GM12878 (cell line): ENCODE data around the gene ANKS1A. TPM values are rescaled to one million over a fixed set of nuclear protein-coding genes. Genes with fewer than 3 reads are reported as not detected.

ENCODE experiments used
- ATAC-seq: fragments of 200-7000 bp; cut with Tn5 transposase; 3 replicates; pipeline ENCODE4 v1.9.1; 2020; ENCODE audit warnings: mild to moderate bottlenecking, moderate library complexity
- BruUV-seq: library from RNA; stranded (reverse); fragments of 400-500 nt; replicated peaks from 2 replicates; lab custom pipeline; 2021; lab: Mats Ljungman, UMichigan
- CTCF ChIA-PET: fragments of 300-600 bp; sonication (Branson Sonifier 250); formaldehyde crosslinking; extraction: SDS; loops from one replicate; lab custom pipeline; 2021; ENCODE audit warnings: inconsistent platforms; lab: Yijun Ruan, JAX
- POLR2A ChIA-PET: fragments of 350-600 bp; formaldehyde crosslinking; extraction: SDS; loops from one replicate; lab custom pipeline; 2021; ENCODE audit warnings: inconsistent platforms; lab: Charles Lee
- RAD21 ChIA-PET: fragments of 300-600 bp; sonication (Branson Sonifier 250); formaldehyde crosslinking; loops from one replicate; lab custom pipeline; 2023; ENCODE audit warnings: antibody characterized with exemption; ENCODE audit not compliant: unreplicated experiment; lab: Charles Lee
- SMC1A ChIA-PET: fragments of 300-600 bp; sonication (Branson Sonifier 250); formaldehyde crosslinking; loops from one replicate; lab custom pipeline; 2023; ENCODE audit not compliant: unreplicated experiment, uncharacterized antibody; lab: Charles Lee
- DNase-seq: peaks from one replicate; pipeline ENCODE4 v3.0.0-alpha.2; 2011; ENCODE audit warnings: low read depth, low spot score
- FAIRE-seq: peaks from 3 replicates; lab custom pipeline; 2011; peaks lifted over from hg19 to GRCh38; lab: Jason Lieb, UNC
- H2AFZ ChIP-seq: 2 replicates; pipeline ENCODE4 v1.6.0; 2011; ENCODE audit warnings: low read depth, low read length, control low read depth; ENCODE audit not compliant: control insufficient read depth
- H3K27ac ChIP-seq: 2 replicates; pipeline ENCODE4 v1.5.1; 2011; ENCODE audit warnings: control low read depth; ENCODE audit not compliant: control insufficient read depth, insufficient read depth
- H3K27me3 ChIP-seq, 2 experiments: replicated peaks in 1 of 2; 2 replicates each; pipeline versions ENCODE4 v1.6.0 to v1.6.1; 2011; ENCODE audit warnings: low read length in 1 of 2; ENCODE audit not compliant: control insufficient read depth in 2 of 2, insufficient read depth in 2 of 2
- H3K36me3 ChIP-seq, 2 experiments: 2 replicates each; pipeline ENCODE4 v1.5.1; 2011; ENCODE audit warnings: low read length in 1 of 2; ENCODE audit not compliant: control insufficient read depth in 2 of 2, insufficient read depth in 2 of 2
- H3K4me1 ChIP-seq: 2 replicates; pipeline ENCODE4 v1.6.1; 2011; ENCODE audit warnings: mild to moderate bottlenecking, low read length, moderate library complexity, mixed read lengths; ENCODE audit not compliant: control insufficient read depth, insufficient read depth
- H3K4me2 ChIP-seq: 2 replicates; pipeline ENCODE4 v1.6.0; 2011; ENCODE audit warnings: control low read depth; ENCODE audit not compliant: control insufficient read depth, insufficient read depth
- H3K4me3 ChIP-seq: fragments of 200-600 bp; sonication (generic); 2 replicates; pipeline ENCODE4 v1.5.1; 2016
- H3K79me2 ChIP-seq: 2 replicates; pipeline ENCODE4 v1.6.0; 2011; ENCODE audit warnings: low read length; ENCODE audit not compliant: control insufficient read depth, insufficient read depth
- H3K9ac ChIP-seq: 2 replicates; pipeline ENCODE4 v1.8.0; 2011; ENCODE audit warnings: low read length, control low read depth, mixed read lengths; ENCODE audit not compliant: control insufficient read depth, insufficient read depth
- H3K9me3 ChIP-seq: replicated peaks from 3 replicates; pipeline ENCODE4 v1.5.1; 2011; ENCODE audit warnings: mild to moderate bottlenecking, low read length; ENCODE audit not compliant: control insufficient read depth, insufficient read depth
- H4K20me1 ChIP-seq: 2 replicates; pipeline ENCODE4 v1.6.0; 2011; ENCODE audit not compliant: control insufficient read depth, insufficient read depth
- BHLHE40 ChIP-seq, 2 experiments: fragments of 450-650 bp in 1 of 2; IDR thresholded peaks; 2 replicates each; pipeline ENCODE4 v1.6.1; 2011 to 2017; ENCODE audit warnings: low read depth in 2 of 2, borderline replicate concordance in 1 of 2, improper control_type of control experiment in 1 of 2, low read length in 1 of 2, mild to moderate bottlenecking in 1 of 2
- EP300 ChIP-seq, 2 experiments: fragments of 150-350 bp in 1 of 2; IDR thresholded peaks; 2 replicates each; pipeline ENCODE4 v1.6.1; 2011 to 2012; ENCODE audit warnings: low read depth in 2 of 2, low read length in 2 of 2, borderline replicate concordance in 1 of 2, improper control_type of control experiment in 1 of 2, inconsistent platforms in 1 of 2; ENCODE audit not compliant: control insufficient read depth in 1 of 2
- ETV6 ChIP-seq, 2 experiments: fragments of 450-650 bp in 1 of 2; IDR thresholded peaks in 1 of 2; conservative IDR thresholded peaks in 1 of 2; 2 replicates each; pipeline ENCODE4 v1.6.1; 2014; ENCODE audit warnings: antibody characterized with exemption in 1 of 2, borderline replicate concordance in 1 of 2, low read depth in 1 of 2, mild to moderate bottlenecking in 1 of 2, moderate library complexity in 1 of 2
- FOXK2 ChIP-seq: fragments of 450-650 bp; IDR thresholded peaks from 2 replicates; pipeline ENCODE4 v1.6.1; 2017; ENCODE audit warnings: mild to moderate bottlenecking, moderate library complexity
- GABPA ChIP-seq: IDR thresholded peaks from 2 replicates; pipeline ENCODE4 v1.6.1; 2014; ENCODE audit warnings: antibody characterized with exemption, low read depth, mild to moderate bottlenecking, inconsistent platforms
- IKZF2 ChIP-seq, 2 experiments: fragments of 450-650 bp; IDR thresholded peaks; 2 replicates each; pipeline ENCODE4 v1.6.1; 2017; ENCODE audit warnings: mild to moderate bottlenecking in 2 of 2, moderate library complexity in 2 of 2
- IRF4 ChIP-seq: IDR thresholded peaks from 2 replicates; pipeline ENCODE4 v1.6.1; 2011; ENCODE audit warnings: low read depth, low read length
- PAX5 ChIP-seq: IDR thresholded peaks from 2 replicates; pipeline ENCODE4 v1.6.1; 2011; ENCODE audit warnings: low read depth, low read length, borderline replicate concordance
- POLR2A ChIP-seq: IDR thresholded peaks from 2 replicates; pipeline ENCODE4 v1.6.1; 2011; ENCODE audit warnings: low read depth, mild to moderate bottlenecking, low read length
- REST ChIP-seq: IDR thresholded peaks from 2 replicates; pipeline ENCODE4 v1.6.1; 2012; ENCODE audit warnings: mild to moderate bottlenecking, low read depth, low read length
- SMARCA5 ChIP-seq: fragments of 450-650 bp; IDR thresholded peaks from 2 replicates; pipeline ENCODE4 v1.6.1; 2017; ENCODE audit warnings: mild to moderate bottlenecking
- SRF ChIP-seq, 2 experiments: IDR thresholded peaks; 2 replicates each; pipeline ENCODE4 v1.6.1; 2011; ENCODE audit warnings: low read depth in 2 of 2, low read length in 2 of 2, mild to moderate bottlenecking in 1 of 2, moderate library complexity in 1 of 2
- WGBS: methylation state at CpG from one replicate; pipeline ENCODE4 v1.1.6; 2016; ENCODE audit warnings: low lambda C conversion rate; ENCODE audit not compliant: insufficient replicate concordance, insufficient coverage; ENCODE audit errors: missing lambda C conversion rate; 5-methylcytosine and 5-hydroxymethylcytosine counted together
- in situ Hi-C: fragments of 300-500 bp; cut with MboI; formaldehyde crosslinking; loops from 9 replicates; pipeline ENCODE4 v1.14.3; 2018; ENCODE audit warnings: mixed read lengths
- intact Hi-C: fragments of 100-400 bp; cut with micrococcal nuclease; formaldehyde crosslinking; loops from one replicate; pipeline ENCODE4 v1.14.2; 2022; ENCODE audit not compliant: unreplicated experiment
- polyA plus RNA-seq, 11 experiments: library from polyadenylated mRNA; depleted of rRNA in 4 of 11; unstranded in 6 of 11; stranded (reverse) in 5 of 11; fragments of >200 nt; fragmentation: Nextera tagmentation in 4 of 11; fragmentation: Illumina TruSeq in 1 of 11; extraction: Ambion mirVana in 4 of 11; extraction: Trizol in 1 of 11; gene quantifications; 1 replicate in 1 of 11; 2 replicates in 10 of 11; pipeline versions ENCODE4 v1.2.1 to v1.2.3, GENCODE V29; 2011 to 2016; ENCODE audit warnings: inconsistent platforms in 2 of 11, missing spikeins in 2 of 11, low read depth in 1 of 11
- total RNA-seq, 4 experiments: library from RNA; depleted of rRNA in 3 of 4; stranded (reverse); fragments of >200 nt in 3 of 4; fragmentation: Illumina TruSeq in 1 of 4; extraction: Trizol in 1 of 4; gene quantifications; 2 replicates each; pipeline versions ENCODE4 v1.2.1 to v1.2.3, GENCODE V29; 2013 to 2021
- TF ChIP-seq, protein P1 (sequence below): fragments of 450-650 bp; IDR thresholded peaks from 2 replicates; pipeline ENCODE4 v1.6.1; 2017; ENCODE audit warnings: borderline replicate concordance
- TF ChIP-seq, protein P2 (sequence below): fragments of 450-650 bp; formaldehyde crosslinking; IDR thresholded peaks from 2 replicates; pipeline ENCODE4 v1.4.0; 2022; ENCODE audit warnings: mild to moderate bottlenecking, moderate library complexity
- TF ChIP-seq, protein P3 (sequence below): IDR thresholded peaks from 2 replicates; pipeline ENCODE4 v1.6.1; 2012; ENCODE audit warnings: low read depth, low read length, improper control_type of control experiment

The ANKS1A gene
- total and polyA plus RNA-seq, 10 of the 15 experiments (the other 5 are each of a cell fraction or from before 2014, with no cell fraction given) = 0.60 to 7.0 (median 3.0) TPM

DNA sequence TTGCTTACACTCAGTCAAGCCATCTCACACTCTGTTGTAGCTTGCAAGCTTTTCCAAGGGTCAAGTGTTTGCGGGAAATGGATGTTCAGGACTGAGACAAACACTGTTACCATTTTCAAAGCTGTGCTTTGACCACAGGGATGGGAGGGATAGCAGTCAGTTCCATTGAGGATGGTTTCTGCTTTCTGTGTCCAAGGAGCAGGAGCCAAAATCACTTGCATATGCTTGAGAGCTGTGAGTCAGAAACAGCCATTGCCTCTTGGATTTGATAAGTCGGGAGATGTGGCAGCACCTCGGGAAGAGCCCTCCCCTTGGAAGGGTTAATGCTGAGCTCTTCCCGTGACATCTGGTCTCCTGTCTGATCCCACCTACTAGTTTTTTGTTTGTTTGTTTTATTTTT lies 166.8 kb downstream of the ANKS1A start:
- WGBS = 86% methylated on average over 4 of the region's 4 CpGs
- TF ChIP-seq IKZF2 (IDR thresholded peaks at IDR 0.05) (no peak), REST (no peak), EP300 (IDR thresholded peaks at IDR 0.05; ENCODE audit: borderline replicate concordance in 1 of 2, control insufficient read depth in 1 of 2, low read depth in 2 of 2, low read length in 2 of 2) (no peak), PAX5 (no peak), IRF4 (no peak), POLR2A (no peak), FOXK2 (no peak), GABPA (no peak), SMARCA5 (no peak), SRF (IDR thresholded peaks at IDR 0.05; ENCODE audit: low read depth in 2 of 2, low read length in 2 of 2) (no peak), BHLHE40 (IDR thresholded peaks at IDR 0.05; ENCODE audit: borderline replicate concordance in 1 of 2, low read depth in 2 of 2, low read length in 1 of 2) (no peak), ETV6 (conservative IDR thresholded peaks at IDR 0.05 in 1 of 2, IDR thresholded peaks at IDR 0.05 in 1 of 2; ENCODE audit: borderline replicate concordance in 1 of 2, low read depth in 1 of 2) (no peak)
- TF ChIP-seq, protein P1, sequence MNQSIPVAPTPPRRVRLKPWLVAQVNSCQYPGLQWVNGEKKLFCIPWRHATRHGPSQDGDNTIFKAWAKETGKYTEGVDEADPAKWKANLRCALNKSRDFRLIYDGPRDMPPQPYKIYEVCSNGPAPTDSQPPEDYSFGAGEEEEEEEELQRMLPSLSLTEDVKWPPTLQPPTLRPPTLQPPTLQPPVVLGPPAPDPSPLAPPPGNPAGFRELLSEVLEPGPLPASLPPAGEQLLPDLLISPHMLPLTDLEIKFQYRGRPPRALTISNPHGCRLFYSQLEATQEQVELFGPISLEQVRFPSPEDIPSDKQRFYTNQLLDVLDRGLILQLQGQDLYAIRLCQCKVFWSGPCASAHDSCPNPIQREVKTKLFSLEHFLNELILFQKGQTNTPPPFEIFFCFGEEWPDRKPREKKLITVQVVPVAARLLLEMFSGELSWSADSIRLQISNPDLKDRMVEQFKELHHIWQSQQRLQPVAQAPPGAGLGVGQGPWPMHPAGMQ = no peak
- TF ChIP-seq, protein P2, sequence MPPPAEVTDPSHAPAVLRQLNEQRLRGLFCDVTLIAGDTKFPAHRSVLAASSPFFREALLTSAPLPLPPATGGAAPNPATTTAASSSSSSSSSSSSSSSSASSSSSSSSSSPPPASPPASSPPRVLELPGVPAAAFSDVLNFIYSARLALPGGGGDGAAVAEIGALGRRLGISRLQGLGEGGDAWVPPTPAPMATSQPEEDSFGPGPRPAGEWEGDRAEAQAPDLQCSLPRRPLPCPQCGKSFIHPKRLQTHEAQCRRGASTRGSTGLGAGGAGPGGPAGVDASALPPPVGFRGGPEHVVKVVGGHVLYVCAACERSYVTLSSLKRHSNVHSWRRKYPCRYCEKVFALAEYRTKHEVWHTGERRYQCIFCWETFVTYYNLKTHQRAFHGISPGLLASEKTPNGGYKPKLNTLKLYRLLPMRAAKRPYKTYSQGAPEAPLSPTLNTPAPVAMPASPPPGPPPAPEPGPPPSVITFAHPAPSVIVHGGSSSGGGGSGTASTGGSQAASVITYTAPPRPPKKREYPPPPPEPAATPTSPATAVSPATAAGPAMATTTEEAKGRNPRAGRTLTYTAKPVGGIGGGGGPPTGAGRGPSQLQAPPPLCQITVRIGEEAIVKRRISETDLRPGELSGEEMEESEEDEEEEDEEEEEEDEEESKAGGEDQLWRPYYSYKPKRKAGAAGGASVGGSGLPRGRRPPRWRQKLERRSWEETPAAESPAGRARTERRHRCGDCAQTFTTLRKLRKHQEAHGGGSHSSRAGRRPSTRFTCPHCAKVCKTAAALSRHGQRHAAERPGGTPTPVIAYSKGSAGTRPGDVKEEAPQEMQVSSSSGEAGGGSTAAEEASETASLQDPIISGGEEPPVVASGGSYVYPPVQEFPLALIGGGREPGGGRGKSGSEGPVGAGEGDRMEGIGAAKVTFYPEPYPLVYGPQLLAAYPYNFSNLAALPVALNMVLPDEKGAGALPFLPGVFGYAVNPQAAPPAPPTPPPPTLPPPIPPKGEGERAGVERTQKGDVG = no peak
- TF ChIP-seq, protein P3, sequence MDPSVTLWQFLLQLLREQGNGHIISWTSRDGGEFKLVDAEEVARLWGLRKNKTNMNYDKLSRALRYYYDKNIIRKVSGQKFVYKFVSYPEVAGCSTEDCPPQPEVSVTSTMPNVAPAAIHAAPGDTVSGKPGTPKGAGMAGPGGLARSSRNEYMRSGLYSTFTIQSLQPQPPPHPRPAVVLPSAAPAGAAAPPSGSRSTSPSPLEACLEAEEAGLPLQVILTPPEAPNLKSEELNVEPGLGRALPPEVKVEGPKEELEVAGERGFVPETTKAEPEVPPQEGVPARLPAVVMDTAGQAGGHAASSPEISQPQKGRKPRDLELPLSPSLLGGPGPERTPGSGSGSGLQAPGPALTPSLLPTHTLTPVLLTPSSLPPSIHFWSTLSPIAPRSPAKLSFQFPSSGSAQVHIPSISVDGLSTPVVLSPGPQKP = no peak

More for the DNA sequence above, 166.8 kb downstream of the ANKS1A start:
- no peak overlapping the region for H2AFZ ChIP-seq
- H3K79me2 ChIP-seq = no peaks in the 10 kb centered on the region
- DNase-seq (no peak), ATAC-seq (no peak), FAIRE-seq (no peak)
- H3K4me1 ChIP-seq = no peaks in the 10 kb centered on the region
- no peak overlapping the region for H3K27ac ChIP-seq
- H3K9ac ChIP-seq = no peak overlapping the region
- no TSS peak for BruUV-seq
- H3K9me3 ChIP-seq = no peaks in the 10 kb centered on the region
- in situ Hi-C loops (no loop called here), intact Hi-C loops (no loop called here)
- no peaks in the 10 kb centered on the region for H3K27me3 ChIP-seq
- ChIA-PET RAD21 (no interaction called here), CTCF (no interaction called here), SMC1A (interaction anchor here (1.2 kb wide), 1 partner anchor 84 kb away, joined by 4 read pairs; no protein-coding TSS in a partner anchor), POLR2A (interaction anchor here (0.7 kb wide), 1 partner anchor 378 kb away, joined by 4 read pairs; no protein-coding TSS in a partner anchor)
- H4K20me1 ChIP-seq = no peaks in the 10 kb centered on the region
- H3K4me2 ChIP-seq = no peak overlapping the region
- H3K36me3 ChIP-seq = no peaks in the 10 kb centered on the region
- H3K4me3 ChIP-seq = no peak overlapping the region
